Ascending aorta (tissue), 2 donors: ENCODE results near the gene FBLN1. TPM values are rescaled to one million over a fixed set of nuclear protein-coding genes. Genes with fewer than 3 reads are reported as not detected.

ENCODE experiments used
- DNase-seq, 2 donors: peaks; one replicate each; pipeline ENCODE4 v3.0.0-alpha.2; 2019; ENCODE audit warnings: low spot score in 2 of 2
- H3K27ac ChIP-seq, 2 donors: fragments of 200-600 bp; sonication (generic); one replicate each; pipeline ENCODE4 v1.5.1; 2016 to 2017; ENCODE audit warnings: mild to moderate bottlenecking in 1 of 2
- H3K27me3 ChIP-seq: fragments of 200-600 bp; sonication (generic); one replicate; pipeline ENCODE4 v1.5.1; 2017
- H3K36me3 ChIP-seq, 2 donors: fragments of 200-600 bp; sonication (generic); one replicate each; pipeline ENCODE4 v1.5.1; 2016
- H3K4me1 ChIP-seq, 2 donors: fragments of 200-600 bp; sonication (generic); one replicate each; pipeline ENCODE4 v1.5.1; 2016 to 2017; ENCODE audit warnings: mild to moderate bottlenecking in 1 of 2
- H3K4me3 ChIP-seq, 2 donors: fragments of 200-600 bp; sonication (generic); one replicate each; pipeline ENCODE4 v1.5.1; 2016 to 2017; ENCODE audit warnings: mild to moderate bottlenecking in 1 of 2
- H3K9me3 ChIP-seq, 2 donors: fragments of 200-600 bp; sonication (generic); one replicate each; pipeline ENCODE4 v1.5.1; 2016
- CTCF ChIP-seq, 3 experiments: fragments of 200-600 bp in 2 of 3; fragments of 450-650 bp in 1 of 3; sonication (generic) in 2 of 3; IDR thresholded peaks; one replicate each; pipeline ENCODE4 v1.5.1; 2016 to 2019; ENCODE audit warnings: antibody characterized with exemption in 3 of 3, mild to moderate bottlenecking in 1 of 3, moderate library complexity in 1 of 3
- intact Hi-C: fragments of 100-400 bp; cut with DNase I; formaldehyde crosslinking; loops from one replicate; pipeline ENCODE4 v1.15.1; 2023
- total RNA-seq: library from RNA; depleted of rRNA; stranded (reverse); fragments of >200 nt; gene quantifications from one replicate; pipeline ENCODE4 v1.1.0, GENCODE V29; 2016

FBLN1 gene
- total RNA-seq, 1 donor from 2014 or later = 580 TPM

GRCh38 chr22:45568213-45568612, 65.5 kb downstream of the FBLN1 start:
- H3K9me3 ChIP-seq = peaks cover 0 to 5% of the 10 kb centered on the region in 2 donors
- intact Hi-C loops = no loop called here
- peaks cover 7 to 15% of the 10 kb centered on the region in 2 donors for H3K36me3 ChIP-seq
- DNase-seq = no peak
- no peak overlapping the region for H3K4me3 ChIP-seq
- no peak for TF ChIP-seq CTCF (IDR thresholded peaks at IDR 0.05)
- H3K27ac ChIP-seq = no peak overlapping the region
- no peaks in the 10 kb centered on the region for H3K27me3 ChIP-seq
- H3K4me1 ChIP-seq = no peaks in the 10 kb centered on the region

GRCh38 chr22:45571089-45571488, 68.4 kb downstream of the FBLN1 start:
- H3K4me1 ChIP-seq = no peaks in the 10 kb centered on the region
- intact Hi-C loops = no loop called here
- H3K4me3 ChIP-seq = no peak overlapping the region
- no peak overlapping the region for H3K27ac ChIP-seq
- DNase-seq = no peak
- no peaks in the 10 kb centered on the region for H3K27me3 ChIP-seq
- no peak for TF ChIP-seq CTCF (IDR thresholded peaks at IDR 0.05)
- peaks cover 0 to 5% of the 10 kb centered on the region in 2 donors for H3K9me3 ChIP-seq
- no peaks in the 10 kb centered on the region for H3K36me3 ChIP-seq

- no peak overlapping the region for H3K4me3 ChIP-seq
- intact Hi-C loops = no loop called here
- no peak overlapping the region for H3K27ac ChIP-seq
Observed at GRCh38 chr22:45572444-45572843, 69.8 kb downstream of the FBLN1 start.

GRCh38 chr22:45574069-45574703, 71.5 kb downstream of the FBLN1 start:
- peaks cover 4 to 9% of the 10 kb centered on the region in 2 donors for H3K36me3 ChIP-seq
- no peak overlapping the region for H3K4me3 ChIP-seq
- intact Hi-C loops = no loop called here
- no peak overlapping the region for H3K27ac ChIP-seq
- peaks cover 0 to 5% of the 10 kb centered on the region in 2 donors for H3K9me3 ChIP-seq
- no peak for TF ChIP-seq CTCF (IDR thresholded peaks at IDR 0.05)
- no peaks in the 10 kb centered on the region for H3K27me3 ChIP-seq
- no peaks in the 10 kb centered on the region for H3K4me1 ChIP-seq
- DNase-seq = no peak

More at GRCh38 chr22:45572444-45572843, 69.8 kb downstream of the FBLN1 start:
- H3K9me3 ChIP-seq = peaks cover 0 to 5% of the 10 kb centered on the region in 2 donors
- peaks cover 0 to 7% of the 10 kb centered on the region in 2 donors for H3K36me3 ChIP-seq
- no peaks in the 10 kb centered on the region for H3K27me3 ChIP-seq
- no peak for TF ChIP-seq CTCF (IDR thresholded peaks at IDR 0.05)
- H3K4me1 ChIP-seq = no peaks in the 10 kb centered on the region
- DNase-seq = no peak

- intact Hi-C loops = loop anchor here (5.0 kb wide), 1 partner anchor 72 kb away; no protein-coding TSS in a partner anchor
- H3K36me3 ChIP-seq = peaks cover 4 to 11% of the 10 kb centered on the region in 2 donors
- no peak overlapping the region for H3K27ac ChIP-seq
- H3K9me3 ChIP-seq = peaks cover 0 to 5% of the 10 kb centered on the region in 2 donors
- TF ChIP-seq CTCF (IDR thresholded peaks at IDR 0.05) = no peak
- no peaks in the 10 kb centered on the region for H3K27me3 ChIP-seq
- H3K4me1 ChIP-seq = no peaks in the 10 kb centered on the region
- no peak for DNase-seq
- no peak overlapping the region for H3K4me3 ChIP-seq
Observed at GRCh38 chr22:45575173-45575572, 72.5 kb downstream of the FBLN1 start.
